Osteocyte (in vitro differentiated cells): ENCODE data around the gene ADGRB2. TPM values are rescaled to one million over a fixed set of nuclear protein-coding genes. Genes with fewer than 3 reads are reported as not detected.

Experiments used
- DNase-seq: peaks from one replicate; pipeline ENCODE4 v3.0.0; 2021; ENCODE audit warnings: mixed read lengths; ENCODE audit not compliant: unreplicated experiment; ENCODE audit errors: extremely low spot score
- H3K27ac Mint-ChIP-seq: one replicate; pipeline ENCODE4 v1.8.0; 2021; ENCODE audit warnings: mild to moderate bottlenecking, mixed read lengths; ENCODE audit not compliant: unreplicated experiment
- H3K27me3 Mint-ChIP-seq: one replicate; pipeline ENCODE4 v1.8.0; 2021; ENCODE audit warnings: mixed read lengths; ENCODE audit not compliant: unreplicated experiment
- H3K36me3 Mint-ChIP-seq: one replicate; pipeline ENCODE4 v1.8.0; 2021; ENCODE audit warnings: mixed read lengths; ENCODE audit not compliant: unreplicated experiment
- H3K4me1 Mint-ChIP-seq: one replicate; pipeline ENCODE4 v1.8.0; 2021; ENCODE audit warnings: mixed read lengths; ENCODE audit not compliant: unreplicated experiment
- H3K4me3 Mint-ChIP-seq: one replicate; pipeline ENCODE4 v1.8.0; 2021; ENCODE audit warnings: mild to moderate bottlenecking, moderate library complexity, mixed read lengths; ENCODE audit not compliant: unreplicated experiment
- H3K9me3 Mint-ChIP-seq: one replicate; pipeline ENCODE4 v1.8.0; 2021; ENCODE audit warnings: mixed read lengths; ENCODE audit not compliant: unreplicated experiment
- total RNA-seq: library from RNA; stranded (reverse); gene quantifications from 2 replicates; pipeline ENCODE4 v1.2.1, GENCODE V29; 2021
- TF ChIP-seq, protein P1 (sequence below): fragments of 200-600 bp; sonication (generic); IDR thresholded peaks from 2 replicates; pipeline ENCODE4 v1.5.0; 2021; ENCODE audit warnings: antibody characterized with exemption, mild to moderate bottlenecking, moderate library complexity

The ADGRB2 gene
- total RNA-seq, 1 donor from 2014 or later, result 8.2 TPM

DNA sequence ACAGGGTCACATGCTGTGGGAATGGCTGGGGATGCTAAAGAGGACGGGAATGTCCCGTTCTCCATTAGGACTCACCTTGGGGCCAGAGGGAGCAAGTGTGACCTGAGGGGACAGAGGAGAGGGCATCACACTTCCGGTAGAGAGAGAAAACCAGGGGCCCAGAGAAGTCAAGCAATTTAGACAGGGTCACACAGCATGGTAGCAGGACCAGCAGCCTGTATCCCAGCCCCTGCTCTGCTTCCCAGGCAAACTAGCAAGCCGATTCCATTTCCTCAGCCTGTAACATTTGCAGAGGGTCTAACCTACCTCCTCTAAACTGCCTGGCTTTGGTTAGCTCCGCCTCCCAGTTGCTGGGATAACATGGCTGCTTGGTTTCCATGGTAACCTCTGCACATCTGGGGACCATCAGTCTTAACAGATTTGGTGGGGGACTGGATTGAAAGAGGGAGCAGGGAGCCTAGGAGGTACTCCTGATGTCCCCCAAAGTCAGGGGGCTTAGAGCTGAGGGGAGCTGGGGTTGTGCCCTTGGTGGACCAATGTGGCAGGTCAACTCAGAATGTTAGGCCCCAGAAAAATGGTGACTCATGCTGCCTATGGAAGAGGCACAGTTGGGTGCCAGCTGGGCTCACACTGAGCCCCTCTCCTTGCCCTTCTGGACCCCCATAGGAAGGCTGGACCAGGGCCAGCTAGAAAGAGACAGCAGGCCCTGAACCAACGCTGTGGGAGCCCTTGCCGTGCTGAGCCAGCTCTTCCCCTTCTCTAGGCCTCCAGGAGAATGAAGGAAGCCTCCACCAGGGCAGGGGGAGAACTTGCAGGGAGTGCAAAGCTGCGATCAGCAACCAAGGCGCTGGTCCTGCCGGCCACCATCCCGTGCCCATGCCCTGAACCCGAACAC, 69.8 kb downstream of the ADGRB2 start:
- Mint-ChIP-seq H3K27me3 (no peaks in the 10 kb centered on the region), H3K9me3 (no peaks in the 10 kb centered on the region), H3K4me1 (peaks cover 36% of the 10 kb centered on the region), H3K4me3 (no peak overlapping the region), H3K36me3 (peaks cover 12% of the 10 kb centered on the region), H3K27ac (no peak overlapping the region)
- TF ChIP-seq, protein P1, sequence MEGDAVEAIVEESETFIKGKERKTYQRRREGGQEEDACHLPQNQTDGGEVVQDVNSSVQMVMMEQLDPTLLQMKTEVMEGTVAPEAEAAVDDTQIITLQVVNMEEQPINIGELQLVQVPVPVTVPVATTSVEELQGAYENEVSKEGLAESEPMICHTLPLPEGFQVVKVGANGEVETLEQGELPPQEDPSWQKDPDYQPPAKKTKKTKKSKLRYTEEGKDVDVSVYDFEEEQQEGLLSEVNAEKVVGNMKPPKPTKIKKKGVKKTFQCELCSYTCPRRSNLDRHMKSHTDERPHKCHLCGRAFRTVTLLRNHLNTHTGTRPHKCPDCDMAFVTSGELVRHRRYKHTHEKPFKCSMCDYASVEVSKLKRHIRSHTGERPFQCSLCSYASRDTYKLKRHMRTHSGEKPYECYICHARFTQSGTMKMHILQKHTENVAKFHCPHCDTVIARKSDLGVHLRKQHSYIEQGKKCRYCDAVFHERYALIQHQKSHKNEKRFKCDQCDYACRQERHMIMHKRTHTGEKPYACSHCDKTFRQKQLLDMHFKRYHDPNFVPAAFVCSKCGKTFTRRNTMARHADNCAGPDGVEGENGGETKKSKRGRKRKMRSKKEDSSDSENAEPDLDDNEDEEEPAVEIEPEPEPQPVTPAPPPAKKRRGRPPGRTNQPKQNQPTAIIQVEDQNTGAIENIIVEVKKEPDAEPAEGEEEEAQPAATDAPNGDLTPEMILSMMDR, result no peak
- DNase-seq, result no peak

DNA sequence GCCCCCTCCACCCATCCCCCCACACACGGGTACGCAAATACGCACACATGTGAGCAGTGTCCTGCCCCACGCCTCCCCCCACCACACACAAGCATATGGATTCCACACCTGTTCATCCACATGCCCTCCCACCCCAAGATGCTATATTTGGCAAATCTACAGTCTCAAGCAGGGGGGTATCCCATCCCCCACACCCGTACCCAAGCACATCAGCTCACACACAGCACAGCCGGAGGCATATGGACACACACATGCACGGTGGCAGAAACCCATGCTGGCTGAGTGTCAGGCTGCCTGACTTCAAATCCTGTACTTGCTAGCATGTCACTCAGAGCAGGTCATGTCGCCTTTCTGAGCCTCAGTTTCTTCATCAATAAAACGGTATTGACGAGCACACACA, 70.9 kb downstream of the ADGRB2 start:
- Mint-ChIP-seq H3K27ac (no peak overlapping the region), H3K27me3 (no peaks in the 10 kb centered on the region), H3K4me3 (no peak overlapping the region), H3K4me1 (peaks cover 40% of the 10 kb centered on the region), H3K36me3 (peaks cover 12% of the 10 kb centered on the region), H3K9me3 (no peaks in the 10 kb centered on the region)
- TF ChIP-seq, protein P1, result no peak
- DNase-seq, result no peak

DNA sequence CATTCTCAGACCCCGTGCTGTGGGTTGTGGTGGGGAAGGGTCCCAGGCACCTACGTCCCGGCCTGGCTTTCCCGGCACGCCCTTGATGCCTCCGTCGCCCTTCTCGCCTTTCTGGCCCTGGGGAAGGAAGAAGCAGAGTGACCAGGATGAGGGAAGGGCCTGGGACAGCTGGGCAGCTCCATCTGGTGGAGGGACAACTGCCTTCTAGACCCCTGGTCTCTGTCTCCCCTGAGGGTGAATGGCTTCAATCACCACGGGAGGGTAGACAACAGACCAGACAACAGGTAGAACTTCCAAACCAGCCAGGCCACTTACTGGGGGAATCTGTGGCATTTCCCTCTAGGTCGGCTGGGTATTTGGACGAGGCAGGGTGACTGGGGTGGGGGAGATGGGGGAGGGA, 72.2 kb downstream of the ADGRB2 start:
- H3K27ac Mint-ChIP-seq, result no peak overlapping the region

DNA sequence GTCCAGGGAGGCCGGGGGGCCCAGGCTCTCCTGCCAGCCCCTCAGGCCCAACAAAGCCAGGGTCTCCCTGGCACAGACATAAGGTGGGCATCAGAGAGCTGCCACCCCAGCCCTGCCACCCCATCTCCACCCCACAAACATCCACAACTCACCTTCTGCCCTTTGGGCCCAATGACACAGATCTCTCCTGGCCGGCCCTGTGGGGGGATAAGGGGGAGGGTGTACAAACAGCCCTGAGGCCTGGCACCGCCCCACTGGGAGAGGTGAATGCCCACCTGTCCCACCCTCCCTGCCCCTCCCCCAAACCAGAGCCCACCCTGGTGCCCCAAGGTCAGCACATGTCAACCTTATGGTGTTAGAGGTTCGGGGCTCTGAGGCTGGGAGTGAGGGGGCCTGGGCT, 72.7 kb downstream of the ADGRB2 start:
- H3K36me3 Mint-ChIP-seq, result peaks cover 7% of the 10 kb centered on the region
- no peak overlapping the region for H3K4me3 Mint-ChIP-seq
- no peak overlapping the region for H3K27ac Mint-ChIP-seq
- H3K9me3 Mint-ChIP-seq, result no peaks in the 10 kb centered on the region
- peaks cover 38% of the 10 kb centered on the region for H3K4me1 Mint-ChIP-seq
- H3K27me3 Mint-ChIP-seq, result no peaks in the 10 kb centered on the region
- DNase-seq, result no peak
- TF ChIP-seq, protein P1, result no peak

More for the DNA sequence above, 72.2 kb downstream of the ADGRB2 start:
- peaks cover 38% of the 10 kb centered on the region for H3K4me1 Mint-ChIP-seq
- H3K36me3 Mint-ChIP-seq, result peaks cover 7% of the 10 kb centered on the region
- no peaks in the 10 kb centered on the region for H3K27me3 Mint-ChIP-seq
- no peak overlapping the region for H3K4me3 Mint-ChIP-seq
- H3K9me3 Mint-ChIP-seq, result no peaks in the 10 kb centered on the region
- no peak for DNase-seq
- TF ChIP-seq, protein P1, result no peak

DNA sequence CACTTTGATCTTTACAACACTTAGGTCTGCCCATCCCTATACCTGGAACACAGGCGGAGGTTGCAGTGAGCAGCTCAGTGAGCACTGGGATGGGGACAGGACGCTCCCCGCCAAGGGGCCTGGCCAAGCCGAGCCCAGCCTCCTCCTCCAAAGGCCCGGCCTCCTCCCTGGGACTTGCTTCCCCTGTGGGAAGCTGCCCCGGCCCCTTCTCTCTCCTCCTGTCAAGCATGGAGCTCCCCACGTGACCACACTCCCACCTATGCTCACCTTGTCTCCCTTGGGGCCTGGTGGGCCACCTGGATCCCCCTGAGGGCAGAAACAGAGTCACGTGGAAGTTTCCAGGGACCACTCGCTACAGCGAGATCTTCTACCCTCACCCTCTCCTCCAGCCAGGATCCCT, 73.2 kb downstream of the ADGRB2 start:
- Mint-ChIP-seq H3K27me3 (no peaks in the 10 kb centered on the region), H3K4me1 (peaks cover 38% of the 10 kb centered on the region), H3K9me3 (no peaks in the 10 kb centered on the region), H3K27ac (no peak overlapping the region), H3K4me3 (no peak overlapping the region), H3K36me3 (peaks cover 7% of the 10 kb centered on the region)
- TF ChIP-seq, protein P1, result no peak
- DNase-seq, result no peak
